ENCODE results near the gene NMNAT2.
"Not testable (repeated sequence)": the region's sequence is repeated elsewhere in the genome, so short reads cannot be mapped to it uniquely, and the experiment has no call there.

Gene NMNAT2

GRCh38 chr1:183416850-183417771 lies 1.1 kb downstream of the NMNAT2 start:
- DNase-seq = no peak

GRCh38 chr1:183414365-183414764 lies 3.8 kb downstream of the NMNAT2 start:
- no peak for DNase-seq

DNA sequence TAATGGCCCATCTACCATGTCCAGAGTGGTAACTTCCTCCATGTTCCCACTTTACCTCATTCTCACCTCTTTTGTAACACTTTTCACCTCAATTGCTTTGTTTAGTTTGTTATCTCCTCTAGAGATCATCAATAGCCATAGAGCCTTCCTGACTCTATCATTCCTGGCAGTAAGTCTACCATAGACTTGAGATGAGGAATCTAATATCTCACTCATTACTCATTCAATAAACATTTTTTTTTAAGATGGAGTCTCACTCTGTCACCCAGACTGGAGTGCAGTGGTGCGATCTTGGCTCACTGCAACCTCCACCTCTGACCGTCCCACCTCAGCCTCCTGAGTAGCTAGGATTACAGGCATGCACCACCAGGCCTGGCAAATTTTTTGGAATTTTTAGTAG lies 7.1 kb downstream of the NMNAT2 start:
- DNase-seq = no peak

DNA sequence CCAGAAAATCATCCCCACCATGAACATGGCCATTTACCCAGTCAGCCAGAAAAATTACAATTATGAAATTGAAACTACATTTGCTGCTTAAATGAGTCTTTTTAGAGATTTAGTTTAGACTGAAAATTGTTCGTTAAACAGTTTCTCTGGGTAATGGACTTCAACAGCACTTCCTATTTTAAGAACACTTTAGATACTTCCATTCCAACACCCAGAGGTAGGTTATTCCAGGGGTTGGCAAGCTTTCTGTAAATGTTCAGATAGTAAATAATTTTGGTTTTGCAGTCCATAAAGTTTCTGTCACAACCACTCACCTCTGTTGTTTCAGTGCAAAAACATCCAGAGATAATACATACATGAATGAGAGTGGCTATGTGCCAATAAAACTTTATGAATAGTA lies 10.2 kb downstream of the NMNAT2 start:
- no peak for DNase-seq

DNA sequence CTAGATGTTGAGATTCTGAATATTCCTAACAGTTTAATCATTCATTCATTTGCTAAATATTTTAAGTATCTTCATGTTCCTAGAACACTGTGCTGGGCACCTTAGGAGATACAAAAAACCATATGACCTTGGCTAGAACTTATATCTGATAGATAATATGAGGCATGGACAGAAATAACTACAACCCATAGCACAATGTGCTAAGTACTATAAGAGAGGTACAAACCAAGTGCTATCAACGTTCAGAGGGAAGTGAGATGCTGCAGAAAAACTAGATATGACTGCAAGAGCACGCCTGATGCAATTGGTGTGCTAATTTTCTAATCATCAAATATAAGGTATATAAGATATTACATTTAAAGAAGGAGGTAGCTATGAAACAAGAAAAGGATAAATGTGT lies 10.7 kb downstream of the NMNAT2 start:
- no peak for DNase-seq

DNA sequence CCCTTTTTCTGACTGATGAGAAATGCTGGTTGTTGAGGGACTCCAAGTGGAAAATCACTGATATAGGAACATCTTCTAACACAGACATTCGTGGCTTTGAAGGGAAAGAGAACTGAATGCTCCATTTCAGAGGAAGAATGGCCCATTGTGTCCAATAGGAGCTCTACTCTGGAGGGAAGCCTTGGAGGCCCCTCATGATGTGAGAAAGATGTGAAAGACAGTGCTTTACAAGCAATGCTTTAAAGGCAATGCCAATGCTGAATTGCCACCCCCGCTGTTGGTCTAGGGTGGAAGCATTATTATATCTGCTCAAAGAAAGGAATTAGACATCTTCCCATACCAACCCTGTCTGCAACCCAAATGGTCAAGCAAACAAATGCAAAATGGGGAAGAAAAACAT lies 13.7 kb downstream of the NMNAT2 start:
- no peak for DNase-seq

- DNase-seq = no peak
Observed at GRCh38 chr1:183403498-183403897, 14.7 kb downstream of the NMNAT2 start.

DNA sequence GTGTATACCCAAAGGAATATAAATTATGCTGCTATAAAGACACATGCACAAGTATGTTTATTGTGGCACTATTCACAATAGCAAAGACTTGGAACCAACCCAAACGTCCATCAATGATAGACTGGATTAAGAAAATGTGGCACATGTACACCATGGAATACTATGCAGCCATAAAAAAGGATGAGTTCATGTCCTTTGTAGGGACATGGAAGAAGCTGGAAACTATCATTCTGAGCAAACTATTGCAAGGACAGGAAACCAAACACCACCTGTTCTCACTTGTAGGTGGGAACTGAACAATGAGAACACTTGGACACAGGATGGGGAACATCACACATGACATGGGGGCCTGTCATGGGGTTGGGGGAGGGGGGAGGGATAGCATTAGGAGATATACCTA lies 16.6 kb downstream of the NMNAT2 start:
- DNase-seq = not testable (repeated sequence)

DNA sequence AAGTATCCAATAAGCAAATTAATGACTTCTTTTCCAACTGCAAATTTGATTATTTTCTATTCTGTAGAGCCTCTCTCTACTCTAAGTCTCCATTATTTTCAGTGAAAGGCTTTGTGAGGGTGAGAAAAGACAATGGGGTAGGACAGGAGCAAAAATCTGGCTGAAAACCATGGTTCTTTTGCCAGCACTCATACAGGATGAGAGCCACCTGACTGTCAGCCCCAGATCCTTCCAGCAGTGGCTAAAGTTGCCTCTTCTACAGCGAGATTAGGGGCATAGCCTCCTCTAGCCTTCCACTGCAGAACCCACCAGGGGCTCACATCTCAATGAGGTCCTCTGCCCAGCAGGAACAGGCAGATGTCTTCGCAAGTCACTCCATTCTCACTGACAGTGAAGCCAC lies 23.7 kb downstream of the NMNAT2 start:
- no peak for DNase-seq

DNA sequence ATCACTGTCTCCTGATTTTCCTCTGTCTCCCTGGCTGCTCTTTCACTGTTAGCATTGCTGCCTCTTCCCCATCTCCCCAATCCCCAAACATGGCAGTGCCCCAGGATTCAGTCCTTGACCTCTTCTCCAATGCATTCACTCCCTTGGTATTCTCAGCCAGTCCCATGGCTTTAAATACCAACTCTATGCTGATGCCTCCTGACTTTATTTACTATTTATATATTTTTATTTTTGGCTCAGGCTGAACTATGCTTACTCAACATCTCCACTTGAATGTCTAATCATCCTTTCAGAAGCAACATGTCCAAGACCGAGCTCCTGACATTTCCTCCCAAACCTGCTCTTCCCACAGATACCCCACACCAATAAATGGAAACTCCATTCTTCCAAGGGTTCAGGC lies 26.3 kb downstream of the NMNAT2 start:
- DNase-seq = no peak

GRCh38 chr1:183390561-183390960 lies 27.6 kb downstream of the NMNAT2 start:
- DNase-seq = no peak

GRCh38 chr1:183388735-183389134 lies 29.4 kb downstream of the NMNAT2 start:
- DNase-seq = no peak

DNA sequence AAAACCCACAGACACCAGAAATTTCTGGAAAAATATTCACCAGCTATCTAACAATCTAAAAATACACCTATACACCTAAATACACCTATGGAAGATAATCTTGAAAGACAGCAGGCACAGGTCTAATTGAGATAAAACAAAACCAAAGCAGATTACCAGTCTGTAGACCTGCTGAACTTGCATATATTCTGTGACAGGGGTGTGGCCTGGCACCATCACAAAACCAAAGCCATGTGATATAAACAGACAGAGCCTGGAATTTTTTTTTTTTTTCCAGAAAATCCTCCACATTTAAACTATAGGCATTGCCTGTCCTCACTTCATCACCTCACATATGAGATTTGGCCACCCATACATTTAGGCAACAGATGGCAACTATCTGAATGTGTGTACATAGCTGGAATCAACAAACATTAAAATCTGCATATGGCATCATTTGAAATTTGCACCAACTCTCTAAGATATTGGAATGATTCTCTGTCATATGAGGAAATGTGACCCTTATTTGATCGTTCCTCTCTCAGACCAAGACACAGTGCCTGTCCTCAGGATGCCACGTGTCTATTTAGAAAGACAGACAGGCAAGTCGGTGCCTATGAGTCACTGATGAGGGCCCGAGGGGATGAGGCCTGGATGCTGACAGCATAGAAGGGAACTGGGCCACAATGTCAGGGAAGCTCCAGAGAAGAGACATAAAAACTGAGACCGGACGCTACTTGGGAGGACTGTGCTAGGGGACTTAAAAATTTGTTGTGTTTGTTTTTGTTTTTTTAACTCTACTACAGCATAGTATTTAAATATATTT lies 32.6 kb downstream of the NMNAT2 start:
- DNase-seq = no peak

DNA sequence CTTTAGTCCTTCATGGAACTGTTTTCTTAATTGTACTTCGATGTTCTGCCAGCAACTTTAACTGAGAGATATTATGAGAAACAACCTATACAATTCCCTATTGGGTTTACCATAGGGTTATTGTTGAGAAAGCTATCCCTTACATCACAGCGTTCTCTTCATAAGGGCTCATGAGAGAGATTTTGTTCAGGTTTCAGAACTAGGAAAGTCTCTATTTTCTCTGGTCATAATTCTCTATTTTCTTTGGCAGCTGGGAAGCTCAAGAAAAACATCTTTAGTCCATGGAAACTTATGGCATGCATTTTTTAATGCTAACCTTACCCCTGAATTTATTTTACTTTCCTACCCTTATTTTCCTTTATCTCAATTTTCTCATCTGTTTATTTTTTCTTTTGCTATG lies 38.2 kb downstream of the NMNAT2 start:
- no peak for DNase-seq

- no peak for DNase-seq
Observed at GRCh38 chr1:183375381-183375780, 42.8 kb downstream of the NMNAT2 start.

DNA sequence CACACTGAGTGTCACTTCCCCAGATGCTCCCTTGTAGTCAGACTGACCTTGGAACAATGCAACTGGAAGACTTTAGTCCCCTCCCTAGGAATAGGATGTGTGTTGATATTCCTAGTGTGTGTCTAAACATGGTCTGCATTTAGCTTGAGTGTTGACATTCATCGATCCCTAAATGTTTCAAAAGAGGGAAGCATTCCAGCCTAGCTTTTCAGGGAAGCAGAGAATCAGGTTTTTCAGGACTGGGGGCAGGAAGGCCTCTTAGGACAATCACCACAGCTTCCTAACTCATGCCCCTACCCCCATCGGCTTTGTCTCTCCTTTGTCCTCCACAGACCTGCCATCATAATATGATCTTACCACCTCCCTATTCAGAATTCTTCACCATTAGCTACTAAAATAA lies 43.4 kb downstream of the NMNAT2 start:
- DNase-seq = no peak

GRCh38 chr1:183372586-183373230 lies 45.5 kb downstream of the NMNAT2 start:
- DNase-seq = no peak

GRCh38 chr1:183370399-183371058 lies 47.7 kb downstream of the NMNAT2 start:
- no peak for DNase-seq

- no peak for DNase-seq
Observed at GRCh38 chr1:183368213-183369108, 49.7 kb downstream of the NMNAT2 start.

GRCh38 chr1:183366116-183366515 lies 52.1 kb downstream of the NMNAT2 start:
- no peak for DNase-seq

GRCh38 chr1:183365676-183366075 lies 52.5 kb downstream of the NMNAT2 start:
- no peak for DNase-seq

DNA sequence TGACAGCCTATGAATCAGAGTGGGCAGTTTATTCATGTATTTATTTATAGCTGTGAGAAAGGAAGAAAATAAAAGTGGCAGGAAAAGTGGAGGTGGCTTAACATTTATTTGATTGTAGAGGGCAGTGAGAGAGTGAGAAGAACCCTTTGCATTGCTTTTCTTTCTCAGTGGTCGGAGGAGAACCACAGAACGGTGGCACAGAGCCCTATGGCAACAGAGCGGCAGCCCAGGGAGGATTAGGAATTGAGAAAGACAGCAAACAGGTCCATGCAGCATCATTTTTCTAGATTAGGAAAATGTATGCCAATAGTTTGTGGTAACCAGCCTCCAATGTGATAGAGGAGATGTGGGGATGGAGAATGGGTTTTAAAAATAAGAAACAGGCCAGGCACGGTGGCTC lies 53.1 kb downstream of the NMNAT2 start:
- DNase-seq = no peak
